Muscle of back (tissue), 10 donors: ENCODE data around the gene CHORDC1. TPM values are rescaled to one million over a fixed set of nuclear protein-coding genes. Genes with fewer than 3 reads are reported as not detected.

ENCODE experiments used
- polyA plus RNA-seq, 10 donors: library from polyadenylated mRNA; unstranded; fragments of 120-200 nt; gene quantifications; one replicate each; pipeline ENCODE4 v1.2.1, GENCODE V29; 2013; ENCODE audit not compliant: insufficient read length in 10 of 10

The CHORDC1 gene
- polyA plus RNA-seq, 10 donors = 28.1 to 46.9 (median 41.2) TPM

Other genes starting within 250 kb of the CHORDC1 start
- gene TRIM49C, start 191.9 kb downstream of the CHORDC1 start, polyA plus RNA-seq = not detected
- gene UBTFL1, start 137.1 kb downstream of the CHORDC1 start, polyA plus RNA-seq = not detected
- gene NAALAD2, start 88.4 kb downstream of the CHORDC1 start, polyA plus RNA-seq = 1 to 10 TPM; 3.2 to 9.7 (median 4.8) TPM